Right lobe of liver (tissue), 4 donors: ENCODE data around the gene PLA2G2D.

Experiments used
- POLR2A ChIP-seq: fragments of 450-650 bp; IDR thresholded peaks from one replicate; pipeline ENCODE4 v1.6.1; 2017; ENCODE audit warnings: antibody characterized with exemption, mild to moderate bottlenecking
- TF ChIP-seq, protein P1 (sequence below), 4 donors: fragments of 200-600 bp in 3 of 4; fragments of 450-650 bp in 1 of 4; IDR thresholded peaks; one replicate each; pipeline versions ENCODE4 v1.5.1 to v1.8.0; 2016 to 2022; ENCODE audit warnings: antibody characterized with exemption in 4 of 4, mild to moderate bottlenecking in 2 of 4
- donor health status: DM: no; HTN: no; CAD: no.
- donor health status: DM: no; HTN: no; CAD: no.
- donor health status: DM: no; HTN: yes; CAD: no.

DNA sequence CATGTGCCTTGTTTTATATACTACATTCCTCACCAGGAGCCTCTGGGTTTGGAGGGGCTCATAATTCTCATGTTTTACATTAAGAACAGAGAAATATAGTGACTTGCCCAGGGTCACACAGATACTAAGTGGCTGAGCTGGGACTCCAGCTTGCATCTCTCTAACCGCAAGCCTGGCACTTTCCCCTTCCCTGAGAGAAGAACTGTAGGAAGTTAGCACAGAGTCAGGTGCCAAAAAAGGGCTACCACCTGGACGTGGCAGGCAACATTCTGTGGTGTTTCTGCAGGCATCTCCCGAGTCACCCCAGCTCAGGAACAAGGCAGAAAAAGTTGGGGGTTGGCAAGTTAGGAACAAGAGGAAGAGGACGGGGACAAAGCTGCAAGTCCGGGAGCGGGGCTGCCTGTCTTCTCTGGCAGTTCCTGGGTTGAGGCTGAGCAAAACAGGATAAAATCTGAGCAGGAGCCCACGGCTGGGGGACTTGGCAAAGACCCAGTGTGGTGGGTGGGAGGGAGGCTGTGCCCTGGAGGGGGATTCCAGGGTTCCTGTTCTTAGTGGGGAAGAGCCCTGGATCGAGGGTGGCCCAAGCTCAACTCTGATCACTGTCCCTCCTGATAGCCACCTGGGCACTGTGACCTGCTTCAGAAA lies 39.6 kb downstream of the PLA2G2D start:
- TF ChIP-seq, protein P1, sequence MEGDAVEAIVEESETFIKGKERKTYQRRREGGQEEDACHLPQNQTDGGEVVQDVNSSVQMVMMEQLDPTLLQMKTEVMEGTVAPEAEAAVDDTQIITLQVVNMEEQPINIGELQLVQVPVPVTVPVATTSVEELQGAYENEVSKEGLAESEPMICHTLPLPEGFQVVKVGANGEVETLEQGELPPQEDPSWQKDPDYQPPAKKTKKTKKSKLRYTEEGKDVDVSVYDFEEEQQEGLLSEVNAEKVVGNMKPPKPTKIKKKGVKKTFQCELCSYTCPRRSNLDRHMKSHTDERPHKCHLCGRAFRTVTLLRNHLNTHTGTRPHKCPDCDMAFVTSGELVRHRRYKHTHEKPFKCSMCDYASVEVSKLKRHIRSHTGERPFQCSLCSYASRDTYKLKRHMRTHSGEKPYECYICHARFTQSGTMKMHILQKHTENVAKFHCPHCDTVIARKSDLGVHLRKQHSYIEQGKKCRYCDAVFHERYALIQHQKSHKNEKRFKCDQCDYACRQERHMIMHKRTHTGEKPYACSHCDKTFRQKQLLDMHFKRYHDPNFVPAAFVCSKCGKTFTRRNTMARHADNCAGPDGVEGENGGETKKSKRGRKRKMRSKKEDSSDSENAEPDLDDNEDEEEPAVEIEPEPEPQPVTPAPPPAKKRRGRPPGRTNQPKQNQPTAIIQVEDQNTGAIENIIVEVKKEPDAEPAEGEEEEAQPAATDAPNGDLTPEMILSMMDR (IDR thresholded peaks at IDR 0.05), result no peak
- no peak for TF ChIP-seq POLR2A
